GM13976 (cell line): ENCODE results near the gene TIMP3.

Experiments used
- DNase-seq: peaks from one replicate; pipeline ENCODE4 v3.0.0; 2012; ENCODE audit warnings: low spot score
- in situ Hi-C: fragments of 300-500 bp; cut with MboI; formaldehyde crosslinking; loops from one replicate; pipeline ENCODE4 v1.12.0; 2022; ENCODE audit warnings: low sequenced_read_pairs, mixed read lengths, inconsistent platforms; ENCODE audit not compliant: unreplicated experiment
- TF ChIP-seq, protein P1 (sequence below): IDR thresholded peaks from 2 replicates; pipeline ENCODE4 v1.5.1; 2012; ENCODE audit warnings: borderline replicate concordance, mild to moderate bottlenecking; ENCODE audit not compliant: insufficient read depth; ENCODE audit errors: extremely low read depth, missing control alignments, control extremely low read depth

TIMP3 gene

DNA sequence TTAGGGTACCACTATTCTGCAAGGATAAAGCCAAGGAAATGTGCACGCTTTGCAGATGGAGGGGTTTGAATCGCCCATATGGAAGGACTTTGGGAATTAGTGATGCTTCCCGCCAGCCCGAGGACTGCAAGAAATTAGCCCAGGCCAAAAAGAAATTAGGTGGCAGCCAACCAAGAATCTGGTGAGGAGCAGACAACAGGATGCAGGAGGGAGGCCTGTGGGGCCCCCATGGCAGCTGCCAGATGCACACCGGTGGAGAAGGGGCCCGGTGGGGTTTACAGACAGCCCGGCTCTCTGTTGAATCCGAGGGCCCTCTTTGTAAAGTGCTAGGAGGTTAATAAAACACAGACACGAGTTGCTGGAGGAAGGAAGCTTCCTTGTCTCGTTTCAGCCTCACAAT, 73.5 kb downstream of the TIMP3 start:
- TF ChIP-seq, protein P1, sequence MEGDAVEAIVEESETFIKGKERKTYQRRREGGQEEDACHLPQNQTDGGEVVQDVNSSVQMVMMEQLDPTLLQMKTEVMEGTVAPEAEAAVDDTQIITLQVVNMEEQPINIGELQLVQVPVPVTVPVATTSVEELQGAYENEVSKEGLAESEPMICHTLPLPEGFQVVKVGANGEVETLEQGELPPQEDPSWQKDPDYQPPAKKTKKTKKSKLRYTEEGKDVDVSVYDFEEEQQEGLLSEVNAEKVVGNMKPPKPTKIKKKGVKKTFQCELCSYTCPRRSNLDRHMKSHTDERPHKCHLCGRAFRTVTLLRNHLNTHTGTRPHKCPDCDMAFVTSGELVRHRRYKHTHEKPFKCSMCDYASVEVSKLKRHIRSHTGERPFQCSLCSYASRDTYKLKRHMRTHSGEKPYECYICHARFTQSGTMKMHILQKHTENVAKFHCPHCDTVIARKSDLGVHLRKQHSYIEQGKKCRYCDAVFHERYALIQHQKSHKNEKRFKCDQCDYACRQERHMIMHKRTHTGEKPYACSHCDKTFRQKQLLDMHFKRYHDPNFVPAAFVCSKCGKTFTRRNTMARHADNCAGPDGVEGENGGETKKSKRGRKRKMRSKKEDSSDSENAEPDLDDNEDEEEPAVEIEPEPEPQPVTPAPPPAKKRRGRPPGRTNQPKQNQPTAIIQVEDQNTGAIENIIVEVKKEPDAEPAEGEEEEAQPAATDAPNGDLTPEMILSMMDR, result no peak
- in situ Hi-C loops, result no loop called here
- no peak for DNase-seq

DNA sequence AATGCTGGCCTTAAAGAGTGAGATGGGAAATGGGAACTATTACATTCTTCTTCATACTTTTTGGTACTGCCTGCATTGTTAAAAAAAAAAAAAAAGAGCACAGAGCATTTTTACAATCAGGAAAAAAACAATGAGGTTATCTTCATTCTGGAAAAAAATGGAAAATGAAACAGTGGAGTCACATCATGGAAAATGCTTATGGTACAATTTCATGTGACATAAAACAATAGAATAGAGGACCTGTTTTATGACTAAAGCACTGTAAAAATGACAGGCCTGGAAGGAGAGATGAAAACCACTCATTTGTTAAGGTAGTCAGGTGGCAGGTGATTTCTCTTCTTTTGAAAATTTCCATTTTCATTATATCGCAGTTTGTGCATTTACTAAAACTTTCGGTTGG, 75.0 kb downstream of the TIMP3 start:
- no peak for DNase-seq
- TF ChIP-seq, protein P1, result no peak
- in situ Hi-C loops, result no loop called here

DNA sequence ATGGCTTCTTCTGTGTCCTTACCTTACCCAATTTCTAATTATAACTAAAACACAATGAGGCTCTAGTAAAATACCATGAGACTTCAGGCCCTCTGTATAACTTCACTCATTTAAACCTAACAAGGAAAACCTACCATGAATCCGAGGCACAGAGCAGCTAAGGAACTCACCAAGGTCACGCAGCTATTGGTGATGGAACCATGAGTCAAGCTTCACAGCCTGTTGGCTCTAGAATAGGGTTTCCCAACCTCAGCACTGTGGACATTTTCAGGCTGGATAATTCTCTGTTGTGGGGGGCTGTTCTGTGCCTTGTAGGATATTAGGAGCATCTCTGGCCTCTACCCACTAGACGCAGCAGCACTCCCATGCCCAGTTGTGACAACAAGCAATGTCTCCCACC, 75.7 kb downstream of the TIMP3 start:
- TF ChIP-seq, protein P1, result no peak
- in situ Hi-C loops, result no loop called here
- DNase-seq, result no peak

DNA sequence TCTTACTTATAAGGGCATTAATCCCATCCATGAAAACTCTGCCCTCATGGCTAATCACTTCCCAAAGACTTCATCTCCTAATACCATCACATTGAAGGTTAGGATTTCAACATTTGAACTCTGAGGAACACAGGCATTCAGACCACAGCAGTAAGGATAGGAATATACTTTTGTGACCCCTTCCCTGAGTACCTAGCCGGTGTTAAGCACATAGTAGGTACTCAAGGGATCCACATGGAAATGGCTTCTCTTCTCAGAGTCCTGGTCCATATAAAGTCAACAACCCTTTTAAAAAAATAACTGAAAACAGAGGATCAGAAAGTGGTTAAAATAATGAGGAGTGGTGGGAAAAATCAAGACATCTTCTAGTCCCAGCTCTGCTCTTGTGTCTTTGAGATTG, 78.0 kb downstream of the TIMP3 start:
- in situ Hi-C loops, result no loop called here

DNA sequence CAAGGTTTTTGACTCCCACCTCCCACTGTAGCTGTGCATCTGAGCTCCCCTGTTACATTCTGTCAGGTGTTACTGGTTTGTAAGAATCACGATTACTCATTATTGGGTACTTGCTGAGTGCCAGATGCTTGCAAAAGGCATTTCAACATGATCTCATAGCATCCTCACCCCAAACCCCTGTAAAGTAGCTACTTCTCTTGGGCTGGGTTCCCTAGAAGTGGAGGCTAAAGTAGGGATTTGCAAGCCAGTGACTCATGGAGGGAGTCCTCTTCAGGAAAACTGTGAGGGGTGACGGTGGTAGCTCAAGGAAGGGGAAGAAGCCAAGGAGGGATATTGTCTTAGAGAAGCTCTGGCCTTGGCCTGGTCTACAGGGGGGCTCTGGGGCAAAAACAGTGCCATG, 78.6 kb downstream of the TIMP3 start:
- TF ChIP-seq, protein P1, result no peak
- DNase-seq, result no peak
- in situ Hi-C loops, result no loop called here

More for the DNA sequence above, 78.0 kb downstream of the TIMP3 start:
- no peak for DNase-seq
- TF ChIP-seq, protein P1, result no peak

DNA sequence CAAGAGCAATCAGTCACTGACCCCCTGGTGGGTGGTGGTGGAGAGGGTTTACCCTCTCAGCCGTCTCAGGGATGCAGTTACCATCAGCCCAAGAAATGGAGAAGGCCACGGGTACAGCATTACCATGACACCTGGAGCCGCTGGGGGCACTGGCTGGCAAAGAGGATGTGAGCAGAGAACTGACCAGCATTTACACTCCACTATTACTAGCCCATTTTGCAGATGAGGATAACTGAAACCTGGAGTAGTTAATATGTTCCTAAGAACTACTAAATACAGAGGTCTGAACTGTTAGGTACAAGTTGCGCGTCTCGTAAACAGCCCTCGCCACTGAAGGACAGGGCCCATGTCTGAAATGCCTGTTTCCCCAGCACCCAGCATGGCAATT, 79.0 kb downstream of the TIMP3 start:
- DNase-seq, result no peak
- in situ Hi-C loops, result no loop called here
- TF ChIP-seq, protein P1, result no peak
